Activated T-helper 2 cell treated with anti-CD3 and anti-CD28 coated beads, Interferon-gamma antibody, Interleukin-2, Interleukin-4, amounts not matched to agents 10 μg/mL and 5 μg/mL and 100 μg/mL, durations not matched to agents 14 hours and 24 hours and 36 hours (primary cell): Measurements from ENCODE around the gene CYP27B1. TPM values are rescaled to one million over a fixed set of nuclear protein-coding genes. Genes with fewer than 3 reads are reported as not detected.
A peak's percentile ranks its signal among the peaks of the same experiment; 100 is the strongest.

Experiments used
- DNase-seq: peaks from one replicate; pipeline ENCODE4 v3.0.0; 2021; ENCODE audit warnings: low spot score
- H3K27ac Mint-ChIP-seq: one replicate; pipeline ENCODE4 v1.8.0; 2021; ENCODE audit warnings: mixed read lengths
- H3K27me3 Mint-ChIP-seq: one replicate; pipeline ENCODE4 v1.8.0; 2021; ENCODE audit warnings: low read depth, mixed read lengths
- H3K36me3 Mint-ChIP-seq: one replicate; pipeline ENCODE4 v1.8.0; 2021; ENCODE audit warnings: low read depth, mixed read lengths
- H3K4me1 Mint-ChIP-seq: one replicate; pipeline ENCODE4 v1.8.0; 2021; ENCODE audit warnings: low read depth, mixed read lengths
- H3K4me3 Mint-ChIP-seq: one replicate; pipeline ENCODE4 v1.8.0; 2021; ENCODE audit warnings: low read depth, mild to moderate bottlenecking, moderate library complexity, mixed read lengths
- H3K9me3 Mint-ChIP-seq: one replicate; pipeline ENCODE4 v1.8.0; 2021; ENCODE audit warnings: mixed read lengths
- intact Hi-C: fragments of 100-400 bp; cut with micrococcal nuclease; formaldehyde crosslinking; loops from one replicate; pipeline ENCODE4 v1.15.1; 2023
- total RNA-seq: library from RNA; stranded (reverse); gene quantifications from 2 replicates; pipeline ENCODE4 v1.2.3, GENCODE V29; 2022

Gene CYP27B1
- total RNA-seq, 1 donor from 2014 or later = 13.0 TPM

- Mint-ChIP-seq H3K27ac (no peak overlapping the region), H3K4me3 (peak overlapping the region; percentile 13), H3K36me3 (peaks cover 38% of the 10 kb centered on the region), H3K4me1 (peaks cover 16% of the 10 kb centered on the region), H3K9me3 (no peaks in the 10 kb centered on the region), H3K27me3 (peaks cover 5% of the 10 kb centered on the region)
- no peak for DNase-seq
- intact Hi-C loops = no loop called here
Observed at GRCh38 chr12:57769594-57769993, 2.7 kb upstream of the CYP27B1 start.

GRCh38 chr12:57767876-57768275 lies 998 bp upstream of the CYP27B1 start:
- Mint-ChIP-seq H3K4me1 (peaks cover 20% of the 10 kb centered on the region), H3K4me3 (no peak overlapping the region), H3K27ac (no peak overlapping the region), H3K36me3 (peaks cover 49% of the 10 kb centered on the region), H3K9me3 (no peaks in the 10 kb centered on the region), H3K27me3 (peaks cover 5% of the 10 kb centered on the region)
- intact Hi-C loops = no loop called here
- no peak for DNase-seq

DNA sequence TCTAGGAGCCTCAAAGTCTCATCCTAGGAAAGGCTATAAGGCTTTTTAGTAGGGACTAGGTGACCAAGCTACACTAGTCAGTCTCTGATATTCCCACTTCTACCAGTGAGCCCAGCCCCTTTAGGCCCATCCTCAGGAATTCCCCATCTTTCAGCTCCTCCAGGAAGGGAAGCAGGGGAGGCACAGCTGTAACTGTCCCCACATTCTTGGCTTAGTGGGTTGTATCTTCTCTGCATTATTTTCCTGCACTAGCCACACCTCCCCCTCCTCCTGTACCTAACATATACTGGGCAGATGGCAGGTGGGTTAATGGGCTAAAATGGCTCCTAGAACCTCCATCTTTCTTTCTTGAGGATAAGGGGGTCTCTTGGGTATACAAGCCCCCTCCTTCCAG lies 424 bp upstream of the CYP27B1 start:
- peaks cover 54% of the 10 kb centered on the region for H3K36me3 Mint-ChIP-seq

GRCh38 chr12:57765698-57766463 lies 997 bp downstream of the CYP27B1 start:
- peaks cover 52% of the 10 kb centered on the region for H3K36me3 Mint-ChIP-seq
- intact Hi-C loops = loop anchor here (1.0 kb wide), 1 partner anchor 14 kb away; the partner anchor contains the start of gene CDK4
- H3K27ac Mint-ChIP-seq = peak overlapping the region; percentile 66
- peaks cover 17% of the 10 kb centered on the region for H3K4me1 Mint-ChIP-seq
- peak overlapping the region; percentile 87 for H3K4me3 Mint-ChIP-seq
- H3K27me3 Mint-ChIP-seq = peaks cover 5% of the 10 kb centered on the region
- no peak for DNase-seq
- no peaks in the 10 kb centered on the region for H3K9me3 Mint-ChIP-seq

More for the DNA sequence above, 424 bp upstream of the CYP27B1 start:
- no peak overlapping the region for H3K27ac Mint-ChIP-seq
- no peaks in the 10 kb centered on the region for H3K9me3 Mint-ChIP-seq
- intact Hi-C loops = no loop called here
- no peak overlapping the region for H3K4me3 Mint-ChIP-seq
- peaks cover 19% of the 10 kb centered on the region for H3K4me1 Mint-ChIP-seq
- no peak for DNase-seq
- peaks cover 5% of the 10 kb centered on the region for H3K27me3 Mint-ChIP-seq

DNA sequence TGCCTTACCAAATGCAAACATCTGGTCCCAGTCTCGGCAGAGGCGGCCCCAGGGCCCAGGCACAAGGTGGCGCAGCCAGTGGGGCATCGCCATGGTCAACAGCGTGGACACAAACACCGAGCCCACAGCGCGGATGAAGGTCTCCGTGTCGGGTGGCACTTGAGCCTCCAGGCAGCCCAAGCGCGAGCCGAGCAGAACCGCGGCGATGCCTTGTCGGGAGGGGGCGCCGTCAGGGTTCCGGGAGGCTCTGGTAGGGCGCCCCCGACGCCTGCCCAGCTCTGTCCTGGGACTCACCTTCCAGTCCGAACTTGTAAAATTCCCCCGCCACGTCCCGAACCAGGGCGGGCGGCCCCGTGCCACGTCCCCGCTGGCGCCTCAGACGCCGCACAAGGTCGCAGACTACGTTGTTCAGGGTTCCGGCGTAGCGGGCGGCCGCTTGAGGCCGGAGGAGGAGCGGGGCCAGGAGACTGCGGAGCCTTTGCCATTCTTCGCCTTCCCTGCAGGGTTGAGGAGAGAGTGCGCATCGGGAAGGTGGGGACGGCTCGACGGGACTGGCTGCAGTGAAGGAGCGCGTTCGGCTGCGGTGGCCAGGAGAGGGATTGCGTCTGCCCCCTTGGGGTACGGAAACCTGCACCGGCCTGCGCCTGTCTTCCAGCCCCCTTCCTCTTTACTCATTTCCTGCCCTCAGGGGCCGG lies 1.7 kb downstream of the CYP27B1 start:
- Mint-ChIP-seq H3K4me3 (peak overlapping the region; percentile 87), H3K27ac (peak overlapping the region; percentile 66), H3K27me3 (peaks cover 5% of the 10 kb centered on the region), H3K9me3 (no peaks in the 10 kb centered on the region), H3K4me1 (peaks cover 14% of the 10 kb centered on the region), H3K36me3 (peaks cover 49% of the 10 kb centered on the region)
- intact Hi-C loops = loop anchor here (1.0 kb wide), 1 partner anchor 13 kb away; the partner anchor contains the start of gene CDK4
- DNase-seq = no peak

DNA sequence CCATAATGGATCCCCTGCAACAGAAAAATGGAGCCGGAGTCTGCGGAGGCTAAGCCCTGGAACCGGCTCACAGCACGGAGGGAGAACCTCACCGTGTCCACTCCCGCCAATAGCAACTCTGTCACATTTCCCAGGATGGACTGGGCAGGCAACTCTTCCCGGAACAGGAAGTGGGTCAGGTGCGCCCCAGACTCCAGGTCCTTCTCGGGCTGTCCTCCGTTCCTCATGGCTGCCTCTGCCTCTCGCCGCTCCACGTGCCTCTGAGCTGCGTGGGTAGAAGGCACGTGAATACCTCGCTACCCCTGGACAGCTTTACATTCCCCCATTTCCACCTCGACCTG lies 2.2 kb downstream of the CYP27B1 start:
- H3K36me3 Mint-ChIP-seq = peaks cover 49% of the 10 kb centered on the region

DNA sequence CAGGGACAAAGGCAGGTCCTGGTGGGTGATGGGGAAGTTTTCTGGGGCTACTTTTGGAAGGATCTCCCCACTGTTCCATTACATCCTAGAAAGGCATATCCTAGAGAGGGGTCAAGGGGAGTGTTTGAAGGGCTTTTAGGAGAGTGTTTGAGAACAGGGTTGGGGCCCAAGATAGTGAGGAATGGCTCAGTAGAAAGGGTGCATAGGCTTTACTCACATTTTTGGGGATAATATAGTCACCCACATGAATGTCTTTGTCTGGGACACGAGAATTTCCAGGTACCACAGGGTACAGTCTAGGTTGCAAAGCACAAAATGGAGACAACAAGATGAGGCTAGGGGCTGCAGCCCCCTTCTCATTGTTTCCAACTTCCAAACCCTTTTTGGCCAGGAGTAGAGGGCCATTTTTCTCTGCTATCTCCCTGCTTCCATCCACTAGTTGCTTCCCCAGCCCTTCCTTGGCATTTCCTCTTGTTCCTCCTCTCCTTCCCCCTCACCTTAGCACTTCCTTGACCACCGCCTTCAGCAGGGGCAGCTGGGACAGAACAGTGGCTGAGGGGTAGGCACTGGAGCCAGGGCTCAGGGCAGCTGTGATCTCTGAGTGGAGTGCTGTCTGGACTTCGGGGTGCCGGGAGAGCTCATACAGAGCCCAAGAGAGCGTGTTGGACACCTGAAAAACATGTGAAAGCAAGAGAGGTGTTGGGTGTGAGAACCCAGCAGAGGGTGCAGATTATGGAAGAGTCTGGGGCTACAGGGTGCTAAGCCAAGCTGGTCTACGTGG lies 2.8 kb downstream of the CYP27B1 start:
- no peak for DNase-seq
- H3K4me3 Mint-ChIP-seq = peak overlapping the region; percentile 87
- peaks cover 5% of the 10 kb centered on the region for H3K27me3 Mint-ChIP-seq
- no peaks in the 10 kb centered on the region for H3K9me3 Mint-ChIP-seq
- peaks cover 49% of the 10 kb centered on the region for H3K36me3 Mint-ChIP-seq
- H3K27ac Mint-ChIP-seq = peak overlapping the region; percentile 60
- intact Hi-C loops = no loop called here
- H3K4me1 Mint-ChIP-seq = peaks cover 17% of the 10 kb centered on the region

More for the DNA sequence above, 2.2 kb downstream of the CYP27B1 start:
- intact Hi-C loops = loop anchor here (1.0 kb wide), 1 partner anchor 12 kb away; the partner anchor contains the start of gene CDK4
- peaks cover 14% of the 10 kb centered on the region for H3K4me1 Mint-ChIP-seq
- H3K4me3 Mint-ChIP-seq = peak overlapping the region; percentile 87
- H3K9me3 Mint-ChIP-seq = no peaks in the 10 kb centered on the region
- H3K27me3 Mint-ChIP-seq = peaks cover 5% of the 10 kb centered on the region
- DNase-seq = no peak
- no peak overlapping the region for H3K27ac Mint-ChIP-seq

DNA sequence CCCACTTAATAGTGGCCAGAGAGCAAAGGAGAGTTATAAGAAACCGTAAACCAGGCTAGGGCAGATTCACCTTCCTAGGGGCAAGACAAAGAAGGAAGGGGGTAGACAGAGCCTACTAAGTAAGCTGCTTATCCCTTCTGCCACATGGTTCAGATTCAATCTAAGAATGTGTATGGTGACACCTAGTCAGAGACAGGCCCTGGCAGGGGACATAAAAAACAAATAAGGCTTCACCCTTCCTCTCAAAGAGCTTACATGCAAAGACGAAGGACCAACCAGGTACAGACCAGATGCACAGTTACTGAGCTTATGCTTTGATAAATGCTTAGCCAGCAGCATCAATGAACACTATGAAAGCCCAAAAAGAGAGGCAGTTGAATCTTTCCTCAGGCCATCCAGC lies 4.4 kb downstream of the CYP27B1 start:
- no peak for DNase-seq
- H3K36me3 Mint-ChIP-seq = peaks cover 43% of the 10 kb centered on the region
- peaks cover 21% of the 10 kb centered on the region for H3K4me1 Mint-ChIP-seq
- H3K4me3 Mint-ChIP-seq = no peak overlapping the region
- H3K27ac Mint-ChIP-seq = no peak overlapping the region
- H3K27me3 Mint-ChIP-seq = peaks cover 5% of the 10 kb centered on the region
- intact Hi-C loops = no loop called here
- H3K9me3 Mint-ChIP-seq = no peaks in the 10 kb centered on the region

DNA sequence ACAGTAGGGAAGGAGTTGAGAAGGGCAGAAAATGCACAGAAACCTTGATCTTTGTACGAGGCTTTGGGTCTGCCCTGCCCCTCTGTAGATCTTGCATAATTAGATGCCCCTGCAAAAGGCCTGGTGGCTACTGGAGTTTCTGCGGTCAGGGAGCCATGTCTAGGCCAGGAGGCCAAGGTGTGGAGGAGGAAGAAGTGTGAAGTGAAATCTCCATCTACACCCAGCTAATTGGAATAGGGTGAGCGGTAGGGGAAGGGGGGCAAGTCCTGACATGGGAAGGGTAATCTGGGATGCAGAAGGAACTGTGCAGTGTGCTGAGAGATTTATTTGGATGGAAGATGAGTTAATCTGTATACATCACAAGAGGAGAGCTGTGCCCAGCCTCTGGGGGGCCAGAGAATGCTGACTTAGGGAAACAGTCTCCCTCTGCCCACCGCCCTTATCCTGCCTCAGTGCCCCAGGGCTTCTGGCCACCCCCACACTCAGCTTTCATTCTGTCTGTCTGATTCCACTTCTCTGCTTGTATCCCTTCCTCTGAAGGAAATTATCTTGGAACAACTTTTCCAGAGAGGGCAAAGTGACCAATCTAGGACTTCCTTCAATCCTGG lies 5.4 kb downstream of the CYP27B1 start:
- peaks cover 49% of the 10 kb centered on the region for H3K36me3 Mint-ChIP-seq
- H3K4me3 Mint-ChIP-seq = no peak overlapping the region
- intact Hi-C loops = no loop called here
- H3K27ac Mint-ChIP-seq = no peak overlapping the region
- no peak for DNase-seq
- H3K9me3 Mint-ChIP-seq = no peaks in the 10 kb centered on the region
- peaks cover 5% of the 10 kb centered on the region for H3K27me3 Mint-ChIP-seq
- peaks cover 25% of the 10 kb centered on the region for H3K4me1 Mint-ChIP-seq

GRCh38 chr12:57760347-57760982 lies 6.4 kb downstream of the CYP27B1 start:
- no peak overlapping the region for H3K4me3 Mint-ChIP-seq
- peaks cover 2% of the 10 kb centered on the region for H3K27me3 Mint-ChIP-seq
- intact Hi-C loops = no loop called here
- H3K36me3 Mint-ChIP-seq = peaks cover 49% of the 10 kb centered on the region
- no peak for DNase-seq
- H3K4me1 Mint-ChIP-seq = peaks cover 26% of the 10 kb centered on the region
- no peak overlapping the region for H3K27ac Mint-ChIP-seq
- no peaks in the 10 kb centered on the region for H3K9me3 Mint-ChIP-seq

GRCh38 chr12:57759360-57759980 lies 7.4 kb downstream of the CYP27B1 start:
- peaks cover 25% of the 10 kb centered on the region for H3K4me1 Mint-ChIP-seq
- H3K9me3 Mint-ChIP-seq = no peaks in the 10 kb centered on the region
- no peak for DNase-seq
- intact Hi-C loops = loop anchor here (5.0 kb wide), 1 partner anchor 148 kb away; no protein-coding TSS in a partner anchor
- no peak overlapping the region for H3K4me3 Mint-ChIP-seq
- H3K36me3 Mint-ChIP-seq = peaks cover 49% of the 10 kb centered on the region
- no peak overlapping the region for H3K27ac Mint-ChIP-seq
- H3K27me3 Mint-ChIP-seq = peaks cover 2% of the 10 kb centered on the region
